HG02759 (cell line): ENCODE results near the gene TSNAX.

Source experiments
- ATAC-seq: cut with Tn5 transposase; IDR thresholded peaks from one replicate; pipeline ENCODE4 v1.9.1; 2021; ENCODE audit warnings: mild to moderate bottlenecking, moderate library complexity; ENCODE audit not compliant: unreplicated experiment

TSNAX gene

GRCh38 chr1:231517076-231517475, 11.4 kb upstream of the TSNAX start:
- no peak for ATAC-seq

GRCh38 chr1:231518485-231519034, 9.9 kb upstream of the TSNAX start:
- no peak for ATAC-seq

DNA sequence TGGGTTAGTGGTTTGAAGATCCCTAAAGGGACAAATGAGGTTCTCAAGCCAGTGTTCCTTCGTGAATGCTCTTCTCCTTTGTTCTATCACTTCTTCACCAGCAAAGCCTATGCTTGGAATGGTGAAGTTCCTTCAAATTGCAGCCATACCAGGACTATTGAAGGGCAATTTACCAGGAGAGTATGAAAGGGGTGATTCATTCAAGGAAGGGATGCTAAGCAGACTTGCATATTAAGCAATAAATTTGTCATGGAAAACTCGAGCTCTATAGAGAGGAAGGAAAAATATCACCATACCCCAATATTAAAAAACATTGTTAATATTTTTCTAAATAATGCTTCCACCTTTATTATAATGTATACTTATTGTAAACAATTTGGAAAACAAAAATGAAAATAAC, 9.3 kb upstream of the TSNAX start:
- no peak for ATAC-seq

DNA sequence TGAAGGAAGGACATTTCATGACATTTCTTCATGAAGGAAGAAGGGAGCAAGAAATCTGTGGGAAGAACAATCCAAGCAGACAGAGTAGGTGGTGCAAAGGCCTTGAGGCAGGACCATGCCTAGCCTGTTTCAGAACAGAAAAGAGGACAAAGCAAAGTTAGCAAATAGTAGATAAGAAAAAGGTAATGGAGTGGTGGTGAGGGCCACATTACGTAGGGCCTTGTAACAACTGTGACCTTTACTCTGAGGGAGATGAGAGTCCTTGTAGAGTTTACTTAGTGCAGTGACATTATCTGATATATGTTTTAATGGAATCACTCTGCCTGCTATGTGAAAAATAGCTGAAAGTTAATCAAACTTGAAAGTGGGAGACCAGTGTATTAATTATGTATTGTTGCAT, 6.4 kb upstream of the TSNAX start:
- ATAC-seq = no peak

DNA sequence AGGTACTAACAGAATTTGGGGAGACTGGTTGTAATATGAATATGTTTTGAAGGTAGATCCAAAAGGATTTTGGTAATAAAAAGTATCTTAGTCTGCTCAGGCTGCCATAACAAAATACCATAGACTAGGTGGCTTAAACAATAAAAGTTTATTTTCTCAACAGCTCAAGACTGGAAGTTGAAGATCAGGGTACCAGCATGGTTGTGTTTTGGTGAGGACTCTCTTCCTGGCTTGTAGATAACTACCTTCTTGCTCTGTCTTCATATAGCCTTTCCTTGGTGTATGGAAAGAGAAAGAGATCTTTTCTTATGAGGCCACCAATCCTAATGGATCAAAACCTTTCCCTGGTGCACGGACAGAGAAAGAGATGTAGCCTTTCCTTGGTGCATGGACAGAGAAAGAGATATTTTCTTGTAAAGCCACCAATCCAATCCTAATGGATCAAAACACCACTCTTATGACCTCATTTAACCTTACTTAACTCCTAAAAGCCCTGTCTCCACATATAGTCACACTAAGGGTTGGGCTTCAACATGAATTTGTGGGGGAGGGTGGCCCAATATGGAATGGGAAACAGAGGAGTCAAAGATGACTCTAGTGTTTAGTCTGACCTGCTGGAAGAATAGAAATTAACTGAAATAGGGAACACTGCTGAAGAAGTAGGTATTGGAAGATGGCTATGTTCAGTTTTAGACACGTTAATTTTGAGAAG, 5.4 kb upstream of the TSNAX start:
- ATAC-seq = no peak

GRCh38 chr1:231523816-231524215, 4.7 kb upstream of the TSNAX start:
- no peak for ATAC-seq

GRCh38 chr1:231526536-231526935, 1.9 kb upstream of the TSNAX start:
- no peak for ATAC-seq

DNA sequence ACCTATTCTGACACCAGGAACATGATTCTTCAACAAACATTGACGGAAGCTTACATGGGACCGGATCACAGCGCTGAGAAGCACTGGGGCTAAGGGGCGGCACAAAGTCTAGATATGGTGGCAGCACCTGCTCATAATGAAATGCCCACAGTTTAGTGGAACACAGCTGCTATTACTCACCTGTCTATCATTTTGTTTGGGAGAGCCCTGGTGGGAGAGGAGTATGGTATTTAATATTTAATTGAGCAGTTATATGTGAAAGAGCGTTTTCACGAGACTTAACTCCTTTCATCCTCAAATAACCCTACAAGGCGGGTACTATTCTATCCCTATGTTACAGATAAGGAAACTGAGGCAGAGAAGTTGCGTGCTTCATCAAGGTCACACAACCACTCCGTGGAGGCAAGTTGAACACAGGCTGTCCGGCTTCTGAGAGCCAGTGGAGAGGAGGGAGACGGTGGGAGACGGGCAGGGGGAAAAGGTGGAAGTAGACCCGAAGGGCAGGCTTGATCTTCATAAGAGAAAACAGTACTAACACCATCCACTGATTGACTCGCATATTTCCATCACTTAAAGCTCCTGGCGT, 790 bp upstream of the TSNAX start:
- peak; percentile 21 for ATAC-seq

- ATAC-seq = no peak
These were observed 4.8 kb downstream of the TSNAX start for GRCh38 chr1:231533240-231533639.

- ATAC-seq = no peak
These were observed 6.3 kb downstream of the TSNAX start for GRCh38 chr1:231534703-231535159.

GRCh38 chr1:231536099-231536498, 7.6 kb downstream of the TSNAX start:
- ATAC-seq = no peak

GRCh38 chr1:231540847-231541246, 12.4 kb downstream of the TSNAX start:
- ATAC-seq = no peak

GRCh38 chr1:231541842-231542241, 13.4 kb downstream of the TSNAX start:
- ATAC-seq = no peak

DNA sequence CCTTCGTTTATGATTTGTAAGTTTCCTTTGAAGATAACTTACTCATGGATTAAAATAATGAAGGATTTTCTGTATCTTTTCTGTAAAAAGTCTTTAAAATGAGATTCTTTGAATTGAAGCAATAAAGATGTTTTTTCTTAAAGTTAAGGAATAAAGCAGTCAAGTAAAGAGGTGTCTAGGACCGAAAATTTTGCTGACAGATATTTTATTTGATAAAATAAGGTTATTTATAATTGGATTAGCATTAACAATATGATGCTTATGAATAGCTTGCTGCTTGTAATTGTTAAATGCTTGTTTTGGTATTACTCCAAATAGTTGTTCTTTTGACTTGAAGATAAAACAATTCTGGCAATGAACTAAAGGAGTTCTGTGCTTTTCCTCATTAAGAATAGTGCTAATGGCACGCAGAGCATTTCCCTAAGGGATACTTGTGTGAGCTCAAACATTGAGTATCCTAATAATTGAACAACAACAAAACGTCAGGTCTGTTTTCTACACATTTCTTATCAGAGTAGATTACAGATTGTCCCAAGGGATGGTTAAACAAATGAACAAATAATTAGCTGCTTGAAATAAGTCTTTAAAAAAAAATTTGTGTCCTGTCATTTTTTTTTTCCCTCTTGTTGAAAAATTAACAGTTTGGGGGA, 16.6 kb downstream of the TSNAX start:
- no peak for ATAC-seq

DNA sequence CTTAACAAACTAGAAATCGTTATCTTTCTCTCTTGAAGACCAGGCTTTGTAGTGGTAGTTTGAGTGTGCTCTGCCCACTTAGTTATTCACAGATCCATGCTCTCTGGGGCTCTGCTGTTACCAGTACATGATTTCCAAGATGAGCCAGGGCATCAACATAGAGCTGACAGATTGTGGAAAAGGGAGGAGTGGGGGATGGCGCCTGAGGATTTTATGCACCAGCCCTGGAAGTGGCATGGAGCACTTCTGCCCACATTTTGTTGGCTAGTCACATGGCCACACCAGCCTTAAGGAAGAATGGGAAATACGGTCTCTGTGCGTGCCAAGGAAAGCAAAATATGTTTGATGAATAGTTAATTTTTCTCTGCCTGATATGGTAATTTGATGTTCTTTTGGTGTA, 18.2 kb downstream of the TSNAX start:
- ATAC-seq = no peak

- ATAC-seq = no peak
These were observed 21.4 kb downstream of the TSNAX start for GRCh38 chr1:231549733-231550447.

DNA sequence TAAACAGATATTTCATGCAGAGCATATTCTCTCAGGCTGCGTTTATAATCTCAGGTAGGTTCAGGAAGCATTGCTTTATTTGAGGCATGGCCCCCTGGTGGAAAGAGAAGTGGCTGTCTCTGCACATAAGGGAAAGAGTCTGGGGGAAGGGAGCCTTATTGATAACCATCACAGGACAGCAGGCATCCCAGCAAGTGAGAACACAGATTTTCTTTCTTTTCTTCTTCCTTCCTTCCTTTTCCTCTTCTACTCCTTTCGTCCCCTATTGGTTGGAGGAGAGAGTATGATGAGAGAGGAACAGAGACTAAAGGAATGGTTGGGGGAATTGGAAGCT, 21.9 kb downstream of the TSNAX start:
- no peak for ATAC-seq

DNA sequence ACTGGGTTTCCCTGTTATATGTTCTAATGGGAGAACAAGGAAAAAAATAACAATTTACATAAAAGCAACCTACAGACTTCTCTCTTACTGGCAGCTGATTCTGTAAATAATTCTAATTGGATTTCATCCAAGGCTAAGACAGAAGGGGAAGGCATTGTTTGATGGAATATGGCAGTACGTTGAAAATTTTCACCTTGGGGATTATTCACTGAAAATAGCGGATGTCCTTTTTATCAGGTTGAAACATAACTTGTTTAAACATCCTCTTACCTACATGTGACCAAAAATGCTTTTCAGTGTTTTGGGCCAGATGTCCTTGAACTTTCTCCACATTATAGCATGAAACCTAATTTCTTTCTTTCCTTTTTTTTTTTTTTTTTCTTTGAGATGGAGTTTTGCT, 24.9 kb downstream of the TSNAX start:
- no peak for ATAC-seq

- no peak for ATAC-seq
These were observed 26.5 kb downstream of the TSNAX start for GRCh38 chr1:231554969-231555368.

GRCh38 chr1:231557411-231557810, 28.9 kb downstream of the TSNAX start:
- ATAC-seq = no peak

- no peak for ATAC-seq
These were observed 29.6 kb downstream of the TSNAX start for GRCh38 chr1:231557898-231558707.
